NCI-H69 (cell line): Measurements from ENCODE around the gene PPID.
"Not testable (repeated sequence)": the region's sequence is repeated elsewhere in the genome, so short reads cannot be mapped to it uniquely, and the experiment has no call there.

Experiments
- DNase-seq: peaks from one replicate; lab custom pipeline; 2025; lab: John Stamatoyannopoulos, UW

PPID gene

GRCh38 chr4:158666892-158667291, 56.3 kb downstream of the PPID start:
- no peak for DNase-seq

- DNase-seq: no peak
These were observed 58.4 kb downstream of the PPID start for GRCh38 chr4:158664806-158665205.

- not testable (repeated sequence) for DNase-seq
These were observed 59.2 kb downstream of the PPID start for GRCh38 chr4:158663707-158664625.

GRCh38 chr4:158663255-158663654, 59.9 kb downstream of the PPID start:
- DNase-seq: not testable (repeated sequence)
